ENCODE results near the gene CELF6. TPM values are rescaled to one million over a fixed set of nuclear protein-coding genes. Genes with fewer than 3 reads are reported as not detected.

The CELF6 gene
- total and polyA plus RNA-seq, 12 donors: 0.21 to 5.1 (median 0.76) TPM

- no peaks in the 10 kb centered on the region for H3K27me3 ChIP-seq
- peak in 1 of 2 donors; percentile 19 for DNase-seq
- H3K9me3 ChIP-seq: no peaks in the 10 kb centered on the region
- peaks cover 0 to 77% (median 33%) of the 10 kb centered on the region in 9 donors for H3K36me3 ChIP-seq
- 53 to 57% methylated on average over 11 of the region's 11 CpGs for WGBS, 2 donors
- H3K27ac ChIP-seq: no peak overlapping the region
- peak; percentile 8 to 57 (median 45) for TF ChIP-seq CTCF (IDR thresholded peaks at IDR 0.05)
- peaks cover 0 to 20% (median 0%) of the 10 kb centered on the region in 9 donors for H3K4me1 ChIP-seq
- intact Hi-C loops (cut with DNase I): loop anchor here in 2 of 10 donors (10.0 kb wide), 2 partner anchors 262 to 332 kb away; no protein-coding TSS in a partner anchor
- ATAC-seq: no peak
- H3K4me3 ChIP-seq: no peak overlapping the region
Observed at GRCh38 chr15:72342385-72342784, 22.4 kb upstream of the CELF6 start.

GRCh38 chr15:72341361-72341760, 21.4 kb upstream of the CELF6 start:
- ATAC-seq: no peak
- H3K27me3 ChIP-seq: no peaks in the 10 kb centered on the region
- DNase-seq: no peak
- H3K27ac ChIP-seq: no peak overlapping the region
- TF ChIP-seq CTCF (IDR thresholded peaks at IDR 0.05): peak in 2 of 9 donors; percentile 3 to 10
- H3K4me1 ChIP-seq: peaks cover 0 to 20% (median 0%) of the 10 kb centered on the region in 9 donors
- peaks cover 0 to 77% (median 22%) of the 10 kb centered on the region in 9 donors for H3K36me3 ChIP-seq
- 79 to 80% methylated on average over 6 of the region's 6 CpGs for WGBS, 2 donors
- H3K4me3 ChIP-seq: no peak overlapping the region
- intact Hi-C loops (cut with DNase I): loop anchor here in 2 of 10 donors (10.0 kb wide), 2 partner anchors 263 to 333 kb away; no protein-coding TSS in a partner anchor
- no peaks in the 10 kb centered on the region for H3K9me3 ChIP-seq

- H3K36me3 ChIP-seq: peaks cover 0 to 73% (median 14%) of the 10 kb centered on the region in 9 donors
- H3K4me3 ChIP-seq: no peak overlapping the region
- no peaks in the 10 kb centered on the region for H3K27me3 ChIP-seq
- DNase-seq: no peak
- no peak for ATAC-seq
- WGBS, 2 donors: 92 to 100% methylated on average over 1 of the region's 1 CpG
- no peak for TF ChIP-seq CTCF (IDR thresholded peaks at IDR 0.05)
- intact Hi-C loops (cut with DNase I): loop anchor here in 2 of 10 donors (10.0 kb wide), 2 partner anchors 264 to 334 kb away; no protein-coding TSS in a partner anchor
- no peaks in the 10 kb centered on the region for H3K9me3 ChIP-seq
- peak overlapping the region in 1 of 10 donors; percentile 73 for H3K27ac ChIP-seq
- peaks cover 0 to 20% (median 0%) of the 10 kb centered on the region in 9 donors for H3K4me1 ChIP-seq
Observed at GRCh38 chr15:72340366-72340765, 20.4 kb upstream of the CELF6 start.

GRCh38 chr15:72339777-72340177, 19.8 kb upstream of the CELF6 start:
- peak overlapping the region in 1 of 10 donors; percentile 73 for H3K27ac ChIP-seq
- H3K27me3 ChIP-seq: no peaks in the 10 kb centered on the region
- intact Hi-C loops (cut with DNase I): loop anchor here in 2 of 10 donors (10.0 kb wide), 2 partner anchors 265 to 335 kb away; no protein-coding TSS in a partner anchor
- DNase-seq: no peak
- WGBS, 2 donors: 62 to 72% methylated on average over 3 of the region's 3 CpGs
- H3K4me3 ChIP-seq: no peak overlapping the region
- no peak for TF ChIP-seq CTCF (IDR thresholded peaks at IDR 0.05)
- peaks cover 0 to 69% (median 9%) of the 10 kb centered on the region in 9 donors for H3K36me3 ChIP-seq
- ATAC-seq: peak in 1 of 8 donors; percentile 39
- H3K4me1 ChIP-seq: peaks cover 0 to 20% (median 0%) of the 10 kb centered on the region in 9 donors
- H3K9me3 ChIP-seq: peaks cover 0 to 6% (median 0%) of the 10 kb centered on the region in 11 donors

All from heart right ventricle (tissue), 16 donors.